IPS-15b (cell line): Measurements from ENCODE around the gene IPMK.

Source experiments
- H3K27me3 ChIP-seq: one replicate; pipeline ENCODE4 v1.6.1; 2013; ENCODE audit warnings: low read length; ENCODE audit not compliant: control insufficient read depth, insufficient read depth
- H3K36me3 ChIP-seq: one replicate; pipeline ENCODE4 v1.6.1; 2013; ENCODE audit warnings: low read length; ENCODE audit not compliant: control insufficient read depth, insufficient read depth
- H3K4me1 ChIP-seq: one replicate; pipeline ENCODE4 v1.6.1; 2013; ENCODE audit warnings: mild to moderate bottlenecking, low read length; ENCODE audit not compliant: control insufficient read depth, insufficient read depth
- H3K4me3 ChIP-seq: one replicate; pipeline ENCODE4 v1.5.1; 2013; ENCODE audit warnings: low read depth, low read length
- H3K9ac ChIP-seq: one replicate; pipeline ENCODE4 v1.6.1; 2013; ENCODE audit warnings: low read depth, mild to moderate bottlenecking, low read length
- H3K9me3 ChIP-seq: one replicate; pipeline ENCODE4 v1.6.1; 2013; ENCODE audit warnings: mild to moderate bottlenecking, low read length; ENCODE audit not compliant: control insufficient read depth, insufficient read depth

Gene IPMK

GRCh38 chr10:58210160-58210559 lies 57.5 kb downstream of the IPMK start:
- no peak overlapping the region for H3K4me3 ChIP-seq
- H3K9me3 ChIP-seq, result no peaks in the 10 kb centered on the region
- no peaks in the 10 kb centered on the region for H3K36me3 ChIP-seq
- H3K4me1 ChIP-seq, result peaks cover 4% of the 10 kb centered on the region
- no peak overlapping the region for H3K9ac ChIP-seq
- no peaks in the 10 kb centered on the region for H3K27me3 ChIP-seq

GRCh38 chr10:58209669-58210068 lies 58.0 kb downstream of the IPMK start:
- H3K27me3 ChIP-seq, result no peaks in the 10 kb centered on the region
- no peak overlapping the region for H3K9ac ChIP-seq
- H3K4me1 ChIP-seq, result peaks cover 4% of the 10 kb centered on the region
- no peaks in the 10 kb centered on the region for H3K36me3 ChIP-seq
- H3K9me3 ChIP-seq, result no peaks in the 10 kb centered on the region
- no peak overlapping the region for H3K4me3 ChIP-seq

DNA sequence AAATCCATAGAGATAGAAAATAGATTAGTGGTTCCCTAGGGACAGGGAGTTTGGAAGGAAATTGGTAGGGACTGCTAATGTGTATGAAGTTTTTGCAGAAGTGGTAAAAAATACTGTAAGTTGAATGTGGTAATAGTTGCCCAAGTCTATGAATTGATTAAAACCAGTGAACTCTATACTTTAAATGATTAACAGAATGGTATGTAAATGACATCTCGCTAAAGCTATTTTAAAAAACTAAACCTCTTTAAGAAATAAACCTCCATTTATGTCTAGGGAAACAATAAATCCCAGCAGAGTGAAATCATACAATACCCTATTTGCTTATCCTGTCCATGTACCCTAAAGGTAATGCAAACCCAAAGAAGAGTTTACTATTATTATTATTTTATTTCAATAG lies 61.4 kb downstream of the IPMK start:
- Histone ChIP-seq H3K36me3 (no peaks in the 10 kb centered on the region), H3K4me3 (no peak overlapping the region), H3K9me3 (no peaks in the 10 kb centered on the region), H3K4me1 (peaks cover 4% of the 10 kb centered on the region), H3K27me3 (no peaks in the 10 kb centered on the region), H3K9ac (no peak overlapping the region)

DNA sequence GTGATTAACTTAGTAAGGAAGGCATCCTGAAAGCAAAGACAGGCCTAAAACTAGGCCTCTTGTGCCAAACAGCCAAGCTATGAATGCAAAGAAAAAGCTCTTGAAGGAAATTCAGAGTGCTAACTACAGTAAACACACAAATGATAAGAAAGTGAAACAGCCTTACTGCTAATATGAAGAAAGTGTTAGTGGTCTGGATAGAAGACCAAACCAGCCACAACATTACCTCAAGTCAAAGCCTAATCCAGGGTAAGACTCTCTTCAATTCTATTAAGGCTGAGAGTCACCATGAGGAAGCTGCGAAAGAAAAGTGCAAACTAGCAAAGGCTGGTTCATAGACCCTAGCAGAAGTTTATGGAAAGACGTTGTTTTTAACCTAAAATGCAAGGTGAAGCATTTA lies 66.0 kb downstream of the IPMK start:
- Histone ChIP-seq H3K4me1 (no peaks in the 10 kb centered on the region), H3K4me3 (no peak overlapping the region), H3K9ac (no peak overlapping the region), H3K9me3 (no peaks in the 10 kb centered on the region), H3K27me3 (no peaks in the 10 kb centered on the region), H3K36me3 (no peaks in the 10 kb centered on the region)

- Histone ChIP-seq H3K9ac (no peak overlapping the region), H3K4me1 (no peaks in the 10 kb centered on the region), H3K4me3 (no peak overlapping the region), H3K27me3 (no peaks in the 10 kb centered on the region), H3K9me3 (no peaks in the 10 kb centered on the region), H3K36me3 (no peaks in the 10 kb centered on the region)
Observed at GRCh38 chr10:58189269-58189668, 78.4 kb downstream of the IPMK start.

GRCh38 chr10:58184120-58184670 lies 83.5 kb downstream of the IPMK start:
- Histone ChIP-seq H3K4me3 (no peak overlapping the region), H3K4me1 (no peaks in the 10 kb centered on the region), H3K9me3 (no peaks in the 10 kb centered on the region), H3K27me3 (no peaks in the 10 kb centered on the region), H3K36me3 (no peaks in the 10 kb centered on the region), H3K9ac (no peak overlapping the region)

GRCh38 chr10:58180666-58181065 lies 87.0 kb downstream of the IPMK start:
- no peaks in the 10 kb centered on the region for H3K9me3 ChIP-seq
- H3K4me3 ChIP-seq, result no peak overlapping the region
- H3K4me1 ChIP-seq, result no peaks in the 10 kb centered on the region
- no peaks in the 10 kb centered on the region for H3K27me3 ChIP-seq
- H3K36me3 ChIP-seq, result no peaks in the 10 kb centered on the region
- no peak overlapping the region for H3K9ac ChIP-seq

DNA sequence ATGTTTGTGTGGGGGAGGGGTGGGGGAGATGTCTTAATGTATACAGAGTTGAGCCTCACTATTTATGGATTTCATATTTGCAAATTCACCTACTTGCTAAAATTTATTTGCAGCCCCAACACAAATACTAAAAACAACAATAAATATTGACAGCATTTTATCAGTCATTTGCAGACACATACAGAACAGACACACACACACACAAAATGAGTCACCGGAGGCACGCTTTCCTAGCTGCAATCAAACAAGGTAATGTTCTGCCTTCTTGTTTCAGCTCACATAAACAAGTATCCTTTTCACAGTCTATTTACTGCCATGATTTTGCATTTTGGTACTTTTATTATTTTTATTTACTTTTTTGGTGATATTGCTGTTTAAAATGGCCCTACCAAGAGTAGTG lies 88.5 kb downstream of the IPMK start:
- H3K36me3 ChIP-seq, result no peaks in the 10 kb centered on the region
- H3K4me1 ChIP-seq, result no peaks in the 10 kb centered on the region
- H3K9me3 ChIP-seq, result no peaks in the 10 kb centered on the region
- no peaks in the 10 kb centered on the region for H3K27me3 ChIP-seq
- no peak overlapping the region for H3K9ac ChIP-seq
- H3K4me3 ChIP-seq, result no peak overlapping the region

DNA sequence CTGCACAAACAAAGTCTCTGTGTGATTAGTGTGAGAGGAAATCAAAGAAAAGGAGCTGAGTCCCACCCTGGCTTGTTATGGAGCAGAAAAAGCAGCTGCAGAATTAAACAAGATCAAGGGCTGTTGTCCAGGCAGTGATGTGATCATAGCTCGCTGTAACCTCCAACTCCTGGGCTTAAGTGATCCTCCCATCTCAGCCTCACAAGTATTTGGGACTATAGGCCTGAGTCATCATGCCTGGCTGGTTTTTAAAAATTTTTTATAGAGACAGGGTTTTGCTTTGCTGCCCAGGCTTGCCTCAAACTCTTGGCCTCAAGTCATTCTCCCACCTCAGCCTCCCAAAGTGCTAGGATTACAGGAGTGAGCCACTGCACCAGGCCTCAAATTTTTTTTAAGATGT lies 88.9 kb downstream of the IPMK start:
- H3K4me3 ChIP-seq, result no peak overlapping the region
- no peaks in the 10 kb centered on the region for H3K9me3 ChIP-seq
- H3K9ac ChIP-seq, result no peak overlapping the region
- no peaks in the 10 kb centered on the region for H3K4me1 ChIP-seq
- H3K27me3 ChIP-seq, result no peaks in the 10 kb centered on the region
- H3K36me3 ChIP-seq, result no peaks in the 10 kb centered on the region

DNA sequence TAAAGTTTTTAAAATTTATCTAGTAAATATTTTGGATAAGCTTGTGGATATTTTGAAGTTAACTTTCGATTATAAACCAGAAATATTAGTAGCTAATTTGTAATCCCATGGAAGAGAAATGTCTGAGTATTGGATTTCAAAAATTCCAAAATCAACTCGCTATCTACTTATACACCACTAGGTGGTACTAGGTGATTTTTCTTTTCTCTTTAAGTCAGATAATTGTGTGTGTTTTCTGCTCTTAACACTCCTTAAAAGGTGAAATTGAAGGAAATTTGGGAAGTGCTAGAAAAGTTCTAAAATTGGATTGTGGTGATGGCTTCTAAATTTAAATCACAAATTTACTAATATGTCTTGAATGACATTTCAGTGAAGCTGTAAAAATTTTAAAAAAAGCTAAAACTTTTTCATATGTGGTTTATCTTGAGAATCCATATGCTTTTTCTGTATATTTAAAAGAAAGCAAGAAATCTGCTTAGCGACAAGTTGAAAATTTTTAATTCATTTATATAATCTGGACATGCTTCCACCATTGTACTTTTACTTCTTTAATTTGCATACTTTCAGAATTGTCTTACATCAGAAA lies 90.2 kb downstream of the IPMK start:
- Histone ChIP-seq H3K27me3 (no peaks in the 10 kb centered on the region), H3K36me3 (no peaks in the 10 kb centered on the region), H3K9ac (no peak overlapping the region), H3K4me1 (no peaks in the 10 kb centered on the region), H3K4me3 (no peak overlapping the region), H3K9me3 (no peaks in the 10 kb centered on the region)

DNA sequence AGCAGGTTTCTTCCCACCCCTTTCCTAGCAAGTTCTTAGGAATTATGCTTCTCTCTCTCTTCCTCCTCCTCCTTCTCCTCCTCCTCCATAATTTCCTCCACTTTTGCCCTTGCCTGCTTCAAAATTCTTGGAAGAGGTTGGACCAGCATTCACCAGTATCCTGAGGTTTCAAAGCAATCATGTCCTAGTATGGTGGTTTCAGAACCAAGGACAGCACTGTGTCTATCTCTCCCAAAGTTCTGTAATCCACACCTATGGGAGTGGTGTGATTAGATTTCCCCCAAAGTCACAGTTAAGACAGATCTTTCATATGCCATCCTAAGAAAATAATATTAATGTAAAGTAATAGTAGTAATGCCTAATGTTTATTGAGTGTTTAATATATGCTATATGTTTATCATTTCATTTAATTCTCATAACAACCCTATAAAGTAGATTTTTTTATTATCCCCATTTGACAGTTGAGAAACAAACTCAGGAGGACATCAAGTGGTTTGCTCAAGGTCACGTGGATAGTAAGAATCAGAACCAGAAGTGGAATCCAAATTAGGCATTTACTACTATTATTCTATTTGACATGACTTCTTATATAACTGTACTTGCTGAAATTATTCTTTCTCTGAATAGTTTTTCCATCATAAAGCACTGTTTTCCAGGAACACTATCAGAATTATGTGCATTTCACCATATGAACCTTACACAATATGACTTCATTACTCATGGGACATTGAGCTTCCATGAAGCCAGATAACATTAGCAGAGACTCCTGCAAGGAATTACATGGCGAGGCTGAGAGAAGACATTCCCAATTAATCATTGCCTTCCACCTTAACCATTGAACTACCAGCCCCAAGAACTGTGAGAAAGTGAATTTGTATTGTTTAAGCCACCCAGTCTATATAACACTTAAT lies 91.4 kb downstream of the IPMK start:
- no peak overlapping the region for H3K4me3 ChIP-seq
- H3K27me3 ChIP-seq, result no peaks in the 10 kb centered on the region
- H3K9me3 ChIP-seq, result no peaks in the 10 kb centered on the region
- H3K9ac ChIP-seq, result no peak overlapping the region
- H3K36me3 ChIP-seq, result no peaks in the 10 kb centered on the region
- no peaks in the 10 kb centered on the region for H3K4me1 ChIP-seq

DNA sequence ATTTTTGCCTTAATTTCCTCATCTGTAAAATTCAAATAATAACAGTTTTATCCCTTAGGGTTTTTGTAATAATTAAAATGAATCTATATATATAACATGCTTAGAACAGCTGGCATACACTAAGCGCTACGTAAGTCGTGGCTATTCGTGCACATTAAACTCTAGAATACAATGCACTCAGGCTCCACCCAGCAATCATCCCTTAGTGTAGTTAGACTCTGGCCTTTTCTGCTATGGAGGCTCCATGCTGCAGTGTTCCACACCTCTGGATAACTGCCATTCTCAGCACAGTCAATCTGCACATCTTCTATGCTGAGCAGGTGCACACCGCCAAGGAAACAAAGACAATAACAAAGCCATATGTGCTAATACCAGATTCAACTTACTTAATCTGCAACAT lies 92.9 kb downstream of the IPMK start:
- H3K4me1 ChIP-seq, result peaks cover 3% of the 10 kb centered on the region
- no peaks in the 10 kb centered on the region for H3K36me3 ChIP-seq
- H3K9ac ChIP-seq, result no peak overlapping the region
- H3K27me3 ChIP-seq, result no peaks in the 10 kb centered on the region
- no peak overlapping the region for H3K4me3 ChIP-seq
- no peaks in the 10 kb centered on the region for H3K9me3 ChIP-seq
